HepG2 (cell line): ENCODE data around the gene GATA3. TPM values are rescaled to one million over a fixed set of nuclear protein-coding genes. Genes with fewer than 3 reads are reported as not detected.
A peak's percentile ranks its signal among the peaks of the same experiment; 100 is the strongest.

Experiments
- ATAC-seq: fragments of 200-7000 bp; cut with Tn5 transposase; 3 replicates; pipeline ENCODE4 v1.9.1; 2020; ENCODE audit warnings: mild to moderate bottlenecking, moderate library complexity
- BruUV-seq: library from RNA; stranded (reverse); fragments of 400-500 nt; replicated peaks from 2 replicates; lab custom pipeline; 2021; lab: Mats Ljungman, UMichigan
- CTCF ChIA-PET: fragments of 300-600 bp; formaldehyde crosslinking; extraction: SDS; loops from one replicate; lab custom pipeline; 2021; ENCODE audit warnings: low total read pairs, inconsistent platforms, low intra/inter-chr PET ratio; lab: Yijun Ruan, JAX
- POLR2A ChIA-PET: fragments of 350-600 bp; sonication (Branson Sonifier 250); formaldehyde crosslinking; loops from one replicate; lab custom pipeline; 2020; ENCODE audit warnings: antibody characterized with exemption, inconsistent platforms; lab: Yijun Ruan, JAX
- DNase-seq: peaks from one replicate; pipeline ENCODE4 v3.0.0-alpha.2; 2015; ENCODE audit warnings: low spot score
- FAIRE-seq: peaks from 3 replicates; lab custom pipeline; 2011; peaks lifted over from hg19 to GRCh38; lab: Jason Lieb, UNC
- H2AFZ ChIP-seq: one replicate; pipeline ENCODE4 v1.6.1; 2011; ENCODE audit warnings: low read length, inconsistent platforms
- H3K27ac ChIP-seq: fragments of 300-600 bp; 3 replicates; pipeline ENCODE4 v1.8.0; 2011; ENCODE audit warnings: mixed run types, mild to moderate bottlenecking, mixed read lengths, low read length, inconsistent platforms; ENCODE audit not compliant: insufficient read depth; ENCODE audit errors: extremely low read length
- H3K27me3 ChIP-seq, 2 experiments: fragments of 200-600 bp in 1 of 2; 2 replicates in 1 of 2; 3 replicates in 1 of 2; pipeline versions ENCODE4 v1.6.0 to v1.8.0; 2011; ENCODE audit warnings: low read length in 2 of 2, mild to moderate bottlenecking in 2 of 2, moderate library complexity in 2 of 2, inconsistent platforms in 1 of 2; ENCODE audit not compliant: insufficient read depth in 2 of 2, control insufficient read depth in 1 of 2
- H3K36me3 ChIP-seq, 2 experiments: fragments of 200-600 bp in 1 of 2; replicated peaks in 1 of 2; 2 replicates in 1 of 2; 3 replicates in 1 of 2; pipeline versions ENCODE4 v1.5.1 to v1.8.0; 2011; ENCODE audit warnings: low read length in 2 of 2, inconsistent platforms in 1 of 2; ENCODE audit not compliant: insufficient read depth in 2 of 2, control insufficient read depth in 1 of 2
- H3K4me1 ChIP-seq: 2 replicates; pipeline ENCODE4 v1.5.1; 2012; ENCODE audit warnings: low read length, inconsistent platforms; ENCODE audit not compliant: insufficient read depth
- H3K4me2 ChIP-seq: 2 replicates; pipeline ENCODE4 v1.6.0; 2011; ENCODE audit warnings: low read depth, low read length, inconsistent platforms
- H3K4me3 ChIP-seq, 3 experiments: fragments of 200-600 bp in 1 of 3; sonication (generic), shearing (Covaris generic) in 1 of 3; replicated peaks in 1 of 3; 2 replicates each; pipeline ENCODE4 v1.5.1; 2011 to 2016; ENCODE audit warnings: low read length in 3 of 3, inconsistent platforms in 2 of 3, low read depth in 2 of 3, mild to moderate bottlenecking in 2 of 3, control low read depth in 1 of 3, mixed read lengths in 1 of 3; ENCODE audit not compliant: insufficient read depth in 1 of 3
- H3K79me2 ChIP-seq: one replicate; pipeline ENCODE4 v1.6.1; 2011; ENCODE audit warnings: low read length, inconsistent platforms; ENCODE audit not compliant: insufficient read depth
- H3K9ac ChIP-seq: 2 replicates; pipeline ENCODE4 v1.6.0; 2011; ENCODE audit warnings: mild to moderate bottlenecking, low read depth, low read length, inconsistent platforms; ENCODE audit not compliant: insufficient read depth
- H3K9me3 ChIP-seq: 2 replicates; pipeline ENCODE4 v1.5.1; 2012; ENCODE audit warnings: mild to moderate bottlenecking, low read length
- H4K20me1 ChIP-seq: 2 replicates; pipeline ENCODE4 v1.6.0; 2011; ENCODE audit warnings: inconsistent platforms, mild to moderate bottlenecking, low read length, moderate library complexity; ENCODE audit not compliant: insufficient read depth
- DNMT1 ChIP-seq: sonication (generic); formaldehyde crosslinking; IDR thresholded peaks from 2 replicates; pipeline ENCODE4 v1.5.1; 2020; ENCODE audit warnings: mild to moderate bottlenecking, missing genetic modification reagents
- EZH2 ChIP-seq: conservative IDR thresholded peaks from 2 replicates; pipeline ENCODE4 v1.6.1; 2012; ENCODE audit warnings: mild to moderate bottlenecking, low read depth, low read length, moderate library complexity
- KAT7 ChIP-seq: IDR thresholded peaks from 2 replicates; pipeline ENCODE4 v1.6.1; 2018; ENCODE audit warnings: borderline replicate concordance, missing compliant biosample characterization
- ZBTB40 ChIP-seq, 2 experiments: fragments of 450-650 bp in 1 of 2; sonication (generic) in 1 of 2; formaldehyde crosslinking in 1 of 2; IDR thresholded peaks; 2 replicates each; pipeline versions ENCODE4 v1.6.1 to v1.8.0; 2016 to 2022; ENCODE audit warnings: antibody characterized with exemption in 1 of 2, mild to moderate bottlenecking in 1 of 2, missing genetic modification reagents in 1 of 2
- ZNF883 ChIP-seq: sonication (generic); formaldehyde crosslinking; IDR thresholded peaks from 2 replicates; pipeline ENCODE4 v1.5.1; 2020; ENCODE audit warnings: mild to moderate bottlenecking, missing genetic modification reagents; ENCODE audit errors: not compliant biosample characterization
- WGBS: methylation state at CpG from one replicate; pipeline ENCODE4 v1.1.6; 2017; ENCODE audit warnings: low lambda C conversion rate; 5-methylcytosine and 5-hydroxymethylcytosine counted together
- in situ Hi-C: cut with HindIII; loops from 2 replicates; pipeline ENCODE4 v1.10.0; 2017; ENCODE audit warnings: low pct_unique_long_range_greater_than_20kb; ENCODE audit not compliant: extremely low pct_ligation_motif_present
- intact Hi-C: fragments of 100-400 bp; cut with micrococcal nuclease; formaldehyde crosslinking; loops from one replicate; pipeline ENCODE4 v1.10.0; 2022; ENCODE audit not compliant: unreplicated experiment
- polyA plus RNA-seq, 8 experiments: library from polyadenylated mRNA; depleted of rRNA in 3 of 8; stranded (reverse) in 7 of 8; unstranded in 1 of 8; fragments of >200 nt; fragmentation: Illumina TruSeq in 4 of 8; extraction: Trizol in 4 of 8; gene quantifications; 2 replicates each; pipeline versions ENCODE4 v1.2.1 to v1.2.3, GENCODE V29; 2011 to 2016; ENCODE audit warnings: low read depth in 4 of 8, missing spikeins in 1 of 8, mixed read lengths in 1 of 8; ENCODE audit not compliant: insufficient read depth in 1 of 8
- total RNA-seq, 5 experiments: library from RNA; depleted of rRNA; stranded (reverse); fragments of >200 nt; fragmentation: Illumina TruSeq; extraction: Trizol; gene quantifications; 2 replicates each; pipeline ENCODE4 v1.2.3, GENCODE V29; 2016; ENCODE audit warnings: low read depth in 1 of 5

Gene GATA3
- total and polyA plus RNA-seq, 2 of the 13 experiments (the other 11 are each of a cell fraction or from before 2014, with no cell fraction given): not detected

DNA sequence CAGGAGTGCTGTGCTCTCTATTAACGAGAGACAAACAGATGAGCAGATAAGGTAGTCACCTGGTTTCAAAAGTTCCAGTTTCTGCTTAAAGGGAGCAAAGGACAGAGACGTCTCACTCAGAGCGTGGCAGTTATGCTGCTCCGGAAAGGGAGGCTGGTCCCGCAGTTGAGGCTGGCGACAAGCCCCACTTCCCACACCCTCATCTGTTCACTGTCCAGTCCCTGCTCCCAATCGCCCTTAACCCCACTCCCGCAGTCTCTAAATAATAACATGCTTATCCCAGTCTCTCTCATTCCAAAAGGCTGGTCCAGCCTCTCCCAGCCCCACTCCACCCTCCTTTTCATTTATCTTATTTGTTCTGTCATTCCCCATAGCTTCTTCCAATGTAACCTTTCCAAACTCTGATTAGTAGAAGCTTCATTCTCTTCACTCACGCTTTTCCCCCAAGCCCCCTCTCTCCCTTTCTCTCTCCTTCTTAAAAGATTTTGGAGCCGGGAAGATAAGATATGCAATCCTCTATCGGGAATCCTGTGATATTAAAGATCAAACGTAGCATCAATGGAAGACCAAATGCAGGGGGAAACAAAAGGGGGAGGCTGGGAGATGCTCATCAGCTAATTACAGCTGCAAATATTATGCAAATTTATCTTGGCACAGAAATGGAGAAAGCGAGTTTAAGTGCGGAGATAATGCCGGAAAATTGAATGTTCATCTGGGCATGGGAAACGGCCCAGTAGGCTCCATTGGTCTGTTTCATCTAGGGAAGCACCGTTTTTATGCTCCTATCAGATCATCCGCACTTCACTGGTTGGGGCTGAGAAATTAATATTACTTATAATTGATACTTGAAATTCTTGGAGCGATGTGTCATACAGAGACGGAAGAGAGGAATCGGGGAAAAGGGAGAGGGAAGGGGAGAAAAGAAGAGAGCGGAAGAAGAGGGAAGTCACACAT, 16.3 kb upstream of the GATA3 start:
- Histone ChIP-seq H3K4me2 (no peak overlapping the region), H4K20me1 (no peaks in the 10 kb centered on the region), H3K4me1 (no peaks in the 10 kb centered on the region; the same call in 1 of the 2 replicates), H3K4me3 (no peak overlapping the region), H3K36me3 (no peaks in the 10 kb centered on the region), H3K9me3 (no peaks in the 10 kb centered on the region), H3K79me2 (no peaks in the 10 kb centered on the region), H3K27ac (no peak overlapping the region), H3K9ac (no peak overlapping the region), H3K27me3 (peaks cover 24 to 88% of the 10 kb centered on the region in 2 experiments), H2AFZ (no peak overlapping the region)
- in situ Hi-C loops: no loop called here
- ChIA-PET POLR2A (no interaction called here), CTCF (no interaction called here)
- FAIRE-seq: no peak
- intact Hi-C loops: no loop called here
- WGBS: 24% methylated on average over 22 of the region's 22 CpGs
- peak; percentile 43; the same call in 1 of the 3 replicates for ATAC-seq
- DNase-seq: no peak
- BruUV-seq: no TSS peak
- 0 out of 2 replicates have a peak, but pooled peaks have one; percentile 59 for TF ChIP-seq EZH2
- TF ChIP-seq DNMT1 (CRISPR knock-in tag): no peak
- TF ChIP-seq ZNF883 (CRISPR knock-in tag): no peak

- Histone ChIP-seq H3K4me1 (peaks cover 3% of the 10 kb centered on the region), H3K4me3 (no peak overlapping the region), H3K9ac (no peak overlapping the region), H4K20me1 (no peaks in the 10 kb centered on the region), H3K36me3 (no peaks in the 10 kb centered on the region), H3K27ac (no peak overlapping the region), H3K27me3 (peaks cover 25 to 87% of the 10 kb centered on the region in 2 experiments), H3K9me3 (no peaks in the 10 kb centered on the region), H3K4me2 (no peak overlapping the region), H3K79me2 (no peaks in the 10 kb centered on the region), H2AFZ (no peak overlapping the region)
- no peak for DNase-seq
- in situ Hi-C loops: no loop called here
- ATAC-seq: no peak
- CTCF ChIA-PET: no interaction called here
- POLR2A ChIA-PET: no interaction called here
- intact Hi-C loops: no loop called here
- WGBS: 15% methylated on average over 10 of the region's 10 CpGs
- BruUV-seq: no TSS peak
- no peak for FAIRE-seq
- TF ChIP-seq ZBTB40 (IDR thresholded peaks at IDR 0.05) (no peak), ZBTB40 (CRISPR knock-in tag; IDR thresholded peaks at IDR 0.05) (no peak), KAT7 (CRISPR knock-in tag) (no peak)
Observed at GRCh38 chr10:8039321-8039881, 15.1 kb upstream of the GATA3 start.
